Activated CD8-positive, alpha-beta memory T cell treated with anti-CD3 and anti-CD28 coated beads, Interleukin-2, amount 50 U/mL, for 1 hour (primary cell): ENCODE data around the gene TASOR2.

Source experiments
- DNase-seq: peaks from one replicate; pipeline ENCODE4 v3.0.0-alpha.2; 2020; ENCODE audit errors: extremely low read depth

The TASOR2 gene

GRCh38 chr10:5655121-5655520 is 29.5 kb upstream of the TASOR2 start:
- DNase-seq = no peak

- no peak for DNase-seq
These were observed 27.7 kb upstream of the TASOR2 start for GRCh38 chr10:5656737-5657579.

GRCh38 chr10:5658871-5659618 is 25.6 kb upstream of the TASOR2 start:
- no peak for DNase-seq

GRCh38 chr10:5659702-5660528 is 24.7 kb upstream of the TASOR2 start:
- DNase-seq = no peak

- no peak for DNase-seq
These were observed 23.6 kb upstream of the TASOR2 start for GRCh38 chr10:5661043-5661442.

- DNase-seq = no peak
These were observed 21.7 kb upstream of the TASOR2 start for GRCh38 chr10:5662708-5663579.

- DNase-seq = no peak
These were observed 20.8 kb upstream of the TASOR2 start for GRCh38 chr10:5663692-5664427.

- DNase-seq = no peak
These were observed 19.1 kb upstream of the TASOR2 start for GRCh38 chr10:5665373-5666007.

GRCh38 chr10:5666008-5666840 is 18.4 kb upstream of the TASOR2 start, which contains the start of gene ASB13:
Gene ASB13, minus strand, starts transcription at chr10:5666595. Its CDS starts 44 bp downstream, at chr10:5666551.
- DNase-seq = no peak

- no peak for DNase-seq
These were observed 17.6 kb upstream of the TASOR2 start for GRCh38 chr10:5666841-5667630.

- DNase-seq = no peak
These were observed 16.2 kb upstream of the TASOR2 start for GRCh38 chr10:5668429-5668828.

- DNase-seq = no peak
These were observed 15.0 kb upstream of the TASOR2 start for GRCh38 chr10:5669604-5670003.

- DNase-seq = no peak
These were observed 13.8 kb upstream of the TASOR2 start for GRCh38 chr10:5670662-5671375.

GRCh38 chr10:5678397-5679036 is 6.1 kb upstream of the TASOR2 start:
- DNase-seq = no peak

GRCh38 chr10:5679037-5679435 is 5.6 kb upstream of the TASOR2 start:
- no peak for DNase-seq

GRCh38 chr10:5679606-5680005 is 5.0 kb upstream of the TASOR2 start:
- no peak for DNase-seq

- no peak for DNase-seq
These were observed 2.7 kb upstream of the TASOR2 start for GRCh38 chr10:5681930-5682329.
